Iris pigment epithelial cell (primary cell): Measurements from ENCODE around the gene CTNNBIP1.
"Not testable (repeated sequence)": the region's sequence is repeated elsewhere in the genome, so short reads cannot be mapped to it uniquely, and the experiment has no call there.

Experiments
- DNase-seq: peaks from one replicate; pipeline ENCODE4 v3.0.0-alpha.2; 2011; ENCODE audit warnings: low read depth

The CTNNBIP1 gene

DNA sequence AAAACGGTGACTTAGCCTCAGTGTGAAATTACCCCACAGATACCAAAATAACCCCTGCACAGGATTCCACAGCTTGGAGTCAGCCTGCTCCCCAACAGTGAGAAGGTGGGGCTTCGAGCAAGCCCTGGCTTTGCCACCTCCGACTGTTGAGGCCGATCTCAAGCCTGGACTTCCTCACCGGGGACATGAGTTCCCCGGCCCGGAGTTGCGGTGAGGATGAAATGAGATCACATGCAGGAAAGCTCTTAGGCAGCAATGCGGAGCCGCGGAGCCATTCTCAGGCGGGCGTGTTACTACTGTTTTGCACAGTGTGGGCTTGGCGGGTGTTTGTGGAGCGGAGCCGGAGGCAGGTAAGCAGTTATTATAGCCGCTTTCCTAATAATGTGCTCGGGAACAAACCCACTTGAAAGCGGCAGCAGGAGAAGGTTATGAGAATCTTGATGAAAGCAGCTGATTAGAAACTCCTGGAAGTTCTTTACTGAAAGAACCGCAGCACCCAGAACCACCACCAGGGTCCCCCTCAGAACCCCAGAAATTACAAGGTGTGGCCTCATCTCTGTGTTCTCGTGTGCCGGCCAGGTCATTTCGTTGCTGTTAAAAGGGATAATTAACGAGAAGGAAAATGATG, 82.4 kb downstream of the CTNNBIP1 start:
- DNase-seq, result peak; percentile 70

DNA sequence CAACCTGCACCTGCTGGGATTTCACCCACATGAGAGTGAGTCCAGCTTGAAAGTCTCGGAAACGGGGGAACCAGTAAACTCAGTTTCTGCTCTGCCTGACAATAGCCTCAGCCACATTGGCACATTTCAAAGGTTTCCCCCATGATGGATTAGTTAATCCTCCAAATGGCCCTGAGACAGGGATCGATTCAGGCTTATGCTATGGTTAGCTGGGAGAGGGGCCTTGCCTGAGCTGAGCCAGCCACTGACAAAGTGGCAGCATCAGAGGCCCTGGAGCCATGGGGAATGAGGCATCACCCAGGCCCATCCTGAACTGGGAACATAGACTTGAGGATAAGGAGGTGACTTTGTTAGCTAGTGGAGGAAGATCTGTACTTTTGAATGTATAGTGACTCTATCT, 83.5 kb downstream of the CTNNBIP1 start:
- DNase-seq, result no peak

DNA sequence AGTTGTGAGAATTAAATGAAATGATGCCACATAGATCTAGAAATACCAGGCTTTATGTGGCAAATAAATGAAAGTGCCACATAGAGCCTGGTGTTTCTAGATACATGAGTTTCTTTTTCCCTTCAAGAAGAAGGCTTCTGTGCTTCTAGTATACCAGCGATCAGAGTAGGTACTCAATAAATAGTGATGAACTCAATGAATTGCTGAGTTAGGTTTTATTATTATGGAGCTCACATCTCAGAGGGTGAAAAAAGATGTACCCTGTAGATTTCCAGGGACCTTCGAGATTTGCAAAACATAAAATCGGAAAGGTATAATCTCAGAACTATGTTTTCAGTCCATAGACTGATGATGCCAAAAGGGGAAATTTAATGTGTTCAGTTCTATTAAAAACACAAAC, 84.0 kb downstream of the CTNNBIP1 start:
- no peak for DNase-seq

DNA sequence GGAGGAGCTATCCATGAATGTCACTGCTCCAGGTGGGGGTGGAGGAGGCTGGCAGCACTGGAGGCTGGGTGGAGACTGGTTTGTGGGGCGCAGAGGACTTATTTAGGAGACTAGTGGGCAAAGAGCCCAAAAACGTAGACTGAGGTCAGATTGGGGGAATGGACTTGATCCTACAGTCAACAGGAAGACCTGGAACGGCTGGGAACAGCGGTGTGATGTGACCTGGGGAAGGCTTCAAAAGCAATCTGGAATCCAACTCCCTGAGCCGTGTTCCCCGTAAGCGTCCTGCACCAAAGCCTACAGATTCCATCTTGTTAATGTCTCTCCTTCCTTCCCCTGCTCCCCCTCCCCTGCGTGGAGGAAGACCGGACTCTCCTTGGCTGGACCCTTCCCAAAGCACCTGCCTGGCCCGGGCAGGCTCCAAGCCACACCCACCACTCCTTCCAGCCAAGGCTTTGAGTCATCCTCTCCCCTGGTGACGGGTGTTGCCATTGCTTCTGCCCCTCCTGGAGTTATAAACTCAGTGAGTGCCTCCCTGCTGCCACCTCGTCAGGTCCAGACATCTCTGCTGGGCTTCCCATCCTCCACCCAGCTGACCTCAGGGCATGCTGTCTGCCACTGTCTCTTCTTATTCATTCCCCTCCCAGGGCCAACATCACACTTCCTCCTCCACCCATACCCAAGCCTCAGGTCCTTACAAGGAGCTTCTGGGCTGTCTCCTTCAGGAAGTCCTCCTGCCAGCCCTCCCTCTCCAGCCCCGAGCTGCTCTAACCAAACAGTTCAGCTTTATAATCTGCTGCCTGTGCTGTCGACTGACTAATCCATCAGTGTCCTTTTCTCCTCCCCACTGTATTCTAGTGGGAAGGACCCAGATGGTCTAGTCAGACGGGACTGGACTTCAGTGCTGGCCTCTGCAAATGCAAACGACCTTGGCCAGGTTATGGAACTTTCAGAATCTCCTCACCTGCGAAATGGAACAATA, 84.7 kb downstream of the CTNNBIP1 start:
- peak; percentile 61 for DNase-seq

DNA sequence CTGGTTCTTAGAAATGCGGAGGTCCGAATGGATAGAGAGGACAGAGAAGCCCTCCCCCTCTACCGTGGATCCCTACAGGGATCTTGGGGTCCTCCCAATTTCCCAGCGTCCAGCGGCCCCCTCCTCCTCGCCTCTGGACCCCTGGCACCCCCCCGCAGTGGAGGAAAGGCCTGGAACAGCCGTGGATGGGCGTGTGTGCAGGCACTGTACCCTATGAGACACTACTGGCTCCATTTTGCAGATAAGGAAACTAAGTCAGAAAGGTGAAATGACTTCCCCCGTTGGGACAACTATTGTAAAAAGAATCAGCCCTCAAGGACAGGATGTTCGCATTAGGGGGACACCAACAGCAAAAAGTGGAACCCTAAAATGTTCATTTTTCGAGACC, 85.4 kb downstream of the CTNNBIP1 start:
- no peak for DNase-seq

DNA sequence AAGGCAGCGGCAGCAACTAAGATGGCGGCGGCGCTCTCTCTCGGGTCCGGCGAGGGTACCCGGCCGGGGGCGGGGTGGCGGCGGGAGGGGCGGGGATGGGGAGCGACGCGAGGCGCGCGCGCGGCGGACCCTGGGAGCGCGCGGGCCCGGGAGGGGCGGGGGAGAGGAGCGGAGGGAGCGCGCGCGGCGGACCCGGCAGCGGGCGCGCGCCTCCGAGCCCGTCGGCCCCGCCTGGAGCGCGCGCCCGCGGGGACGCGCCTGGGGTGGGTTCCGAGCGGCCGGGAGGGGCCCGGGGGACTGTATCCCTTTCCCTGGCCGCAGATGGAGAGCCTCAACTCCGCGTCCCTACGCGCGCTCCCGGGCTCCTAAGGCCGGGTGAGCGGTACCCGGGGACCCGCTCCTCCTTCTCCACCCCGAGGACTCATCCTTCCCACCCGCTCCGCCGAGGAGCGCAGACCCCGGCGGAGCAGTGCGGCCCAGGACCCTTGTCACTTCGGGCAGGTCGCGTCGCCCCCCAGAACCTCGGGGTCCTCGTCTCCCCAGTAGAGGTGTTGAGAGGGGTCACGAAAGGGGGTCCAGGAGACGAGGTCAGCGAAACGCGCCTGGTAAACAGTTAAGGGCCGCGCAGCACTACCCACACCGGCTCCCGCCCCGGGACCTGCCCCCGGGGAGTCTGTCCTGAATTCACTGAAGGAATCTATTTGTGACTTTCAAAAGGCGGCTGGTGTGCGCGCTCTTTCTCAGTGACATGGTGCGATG, 85.9 kb downstream of the CTNNBIP1 start, which contains the start of gene CLSTN1:
Gene CLSTN1 (minus strand): TSS at position 23 of the 759 bp plus-strand sequence. CDS start 232 bp downstream, outside the sequence.
- peak; percentile 87 for DNase-seq

DNA sequence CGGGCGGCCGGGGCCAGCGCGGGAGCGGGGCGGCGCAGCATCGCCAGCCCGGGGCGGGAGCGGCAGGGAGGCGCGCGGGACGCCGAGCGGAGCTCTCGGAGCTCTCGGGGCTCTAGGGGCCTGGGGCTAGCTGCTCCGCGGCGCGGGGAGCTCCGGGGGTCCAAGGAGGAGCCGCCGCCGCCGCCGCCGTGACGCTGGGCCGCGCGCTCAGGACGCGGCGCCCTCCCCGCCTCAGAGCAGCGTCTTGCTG, 86.5 kb downstream of the CTNNBIP1 start:
- DNase-seq, result no peak

DNA sequence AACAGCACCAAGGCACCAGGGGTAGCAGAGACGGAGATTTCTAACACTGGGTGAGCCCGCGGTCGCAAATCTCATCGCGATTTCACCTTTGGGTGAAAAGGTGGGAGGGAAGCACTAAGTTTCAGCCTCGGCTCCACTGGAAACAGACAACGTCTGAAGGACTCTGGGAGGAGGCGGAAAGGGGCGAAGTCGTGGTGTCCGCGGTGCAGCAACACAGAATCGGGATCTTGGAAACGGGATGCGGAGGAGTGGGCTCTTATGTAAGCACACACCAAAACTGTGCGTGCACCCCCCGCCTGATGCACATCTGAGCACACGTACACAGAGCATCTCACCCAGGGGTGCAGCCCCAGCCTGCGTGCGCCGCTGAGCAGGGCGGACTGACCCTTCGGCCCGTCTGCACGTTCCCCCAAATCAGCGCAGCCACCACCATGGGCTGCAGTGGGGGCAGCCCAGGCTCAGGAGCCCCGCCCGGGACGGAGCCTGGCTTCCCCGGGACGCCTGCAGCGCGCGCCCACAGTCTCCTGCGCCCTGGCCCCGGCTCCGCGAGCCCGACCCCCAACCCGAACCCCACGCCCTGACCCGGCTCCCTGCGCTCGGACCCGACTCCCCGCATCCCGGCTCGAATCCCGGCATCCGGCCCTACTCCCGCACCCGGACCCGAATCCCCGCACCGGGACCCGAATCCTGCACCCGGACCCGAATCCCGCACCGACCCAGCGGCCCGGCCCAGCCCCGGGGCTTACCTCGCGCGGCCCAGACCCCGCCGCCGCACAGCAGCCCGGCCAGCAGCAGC, 87.0 kb downstream of the CTNNBIP1 start:
- no peak for DNase-seq

DNA sequence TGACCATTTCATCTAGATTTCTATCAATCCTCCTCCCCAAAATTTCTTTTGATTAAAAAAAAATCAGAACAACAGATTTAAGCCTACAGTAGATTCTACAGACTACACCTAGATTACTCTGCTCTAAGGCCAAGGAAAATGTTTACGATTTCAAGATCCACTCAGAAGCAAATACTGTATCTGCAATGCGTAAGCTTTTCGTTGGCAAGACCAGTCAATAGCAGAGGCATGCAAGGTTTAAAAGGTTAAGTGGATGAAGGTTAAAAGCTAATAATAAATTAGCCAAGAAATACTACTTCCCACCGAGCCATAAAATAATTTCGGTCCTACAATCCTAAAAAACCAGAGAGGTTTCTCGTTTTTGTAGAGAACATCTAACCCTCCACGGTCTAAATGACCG, 87.6 kb downstream of the CTNNBIP1 start:
- no peak for DNase-seq

DNA sequence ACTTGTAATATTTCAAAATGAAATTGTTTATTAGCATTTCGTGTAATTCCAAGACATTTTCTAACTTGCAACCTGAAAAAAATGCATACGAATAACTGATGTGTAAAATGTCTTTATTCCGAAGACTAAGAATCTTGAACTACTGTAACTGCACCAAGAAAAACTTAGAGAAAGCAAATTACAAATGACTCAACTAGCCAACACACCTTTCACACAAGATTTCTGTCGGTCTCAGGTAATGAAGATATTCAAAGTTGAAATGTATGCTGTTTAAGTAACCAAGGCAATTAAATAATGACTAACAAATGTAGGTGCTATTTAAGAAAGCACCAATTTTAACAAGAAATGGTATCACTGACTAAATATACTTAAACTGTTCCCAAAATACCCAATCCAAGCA, 88.4 kb downstream of the CTNNBIP1 start:
- DNase-seq, result no peak

DNA sequence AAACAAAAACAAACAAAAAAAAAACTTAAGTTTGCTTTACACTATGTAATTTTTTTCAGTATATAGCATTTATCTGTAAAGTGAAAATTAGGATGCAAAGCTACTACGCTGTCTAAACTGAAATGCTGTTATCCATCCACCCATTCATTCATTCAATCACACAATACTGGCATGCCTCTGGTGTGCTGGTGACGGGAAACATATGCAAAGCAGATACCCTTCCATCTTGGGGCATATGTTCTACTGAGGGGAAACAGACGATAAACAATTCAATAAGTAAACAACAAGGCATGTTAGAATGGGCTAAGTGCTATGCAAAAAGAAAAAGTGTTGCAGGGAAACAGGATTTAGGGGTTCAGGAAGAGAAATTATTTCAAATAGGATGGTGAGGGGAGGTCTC, 89.5 kb downstream of the CTNNBIP1 start:
- no peak for DNase-seq

DNA sequence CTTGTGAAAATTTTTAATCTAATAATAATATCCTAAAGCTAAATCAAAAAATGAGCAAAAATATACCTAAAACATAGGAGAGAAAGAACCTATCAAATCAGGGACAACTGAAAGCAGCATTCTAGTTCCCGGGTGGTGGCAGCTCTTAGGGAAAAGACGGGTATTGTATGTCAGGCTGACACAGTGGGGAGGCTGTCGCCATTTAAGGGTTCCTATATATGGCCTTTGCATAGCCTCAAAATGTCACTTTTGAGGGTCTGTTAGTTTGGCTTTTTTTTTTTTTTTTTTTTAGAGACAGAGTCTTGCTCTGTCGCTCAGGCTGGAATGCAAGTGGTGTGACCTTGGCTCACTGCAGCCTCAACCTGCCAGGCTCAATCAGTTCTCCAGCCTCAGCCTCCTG, 92.3 kb downstream of the CTNNBIP1 start:
- DNase-seq, result no peak

DNA sequence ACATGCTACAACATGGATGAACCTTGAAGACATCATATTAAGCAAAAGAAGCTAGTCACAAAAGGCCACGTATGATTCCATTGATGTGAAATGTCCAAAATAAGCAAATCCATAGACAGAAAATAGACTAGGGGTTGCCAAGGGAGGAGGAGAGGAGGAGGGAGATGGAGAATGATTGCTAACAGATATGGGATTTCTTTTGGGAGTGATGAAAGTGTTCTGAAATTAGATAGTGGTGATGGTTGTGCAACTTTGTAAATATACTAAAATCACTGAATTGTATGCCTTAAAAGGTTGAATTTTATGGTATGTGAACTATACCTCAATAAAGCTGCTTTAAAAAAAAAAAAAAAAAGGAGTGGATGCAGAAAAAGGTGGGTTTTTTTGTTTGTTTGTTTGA, 93.9 kb downstream of the CTNNBIP1 start:
- no peak for DNase-seq

DNA sequence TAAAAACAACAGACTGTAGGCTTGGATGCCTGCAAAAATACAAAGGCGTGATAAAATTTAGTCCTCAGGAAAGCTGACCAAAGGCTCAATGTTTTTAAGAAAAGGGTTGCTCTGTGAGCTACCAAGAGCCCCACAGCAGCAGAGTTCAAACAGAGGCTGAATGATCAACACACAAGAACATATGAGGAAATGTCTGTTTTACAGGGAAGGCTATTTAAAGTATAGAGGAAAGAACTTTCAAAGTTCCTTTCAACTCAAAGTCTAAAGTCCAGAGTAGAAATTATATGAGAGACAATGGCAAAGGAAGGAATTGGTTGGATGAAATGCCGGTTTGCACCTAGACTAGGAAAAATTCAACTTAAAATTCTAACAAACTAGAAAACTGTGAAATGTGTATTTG, 94.9 kb downstream of the CTNNBIP1 start:
- no peak for DNase-seq

DNA sequence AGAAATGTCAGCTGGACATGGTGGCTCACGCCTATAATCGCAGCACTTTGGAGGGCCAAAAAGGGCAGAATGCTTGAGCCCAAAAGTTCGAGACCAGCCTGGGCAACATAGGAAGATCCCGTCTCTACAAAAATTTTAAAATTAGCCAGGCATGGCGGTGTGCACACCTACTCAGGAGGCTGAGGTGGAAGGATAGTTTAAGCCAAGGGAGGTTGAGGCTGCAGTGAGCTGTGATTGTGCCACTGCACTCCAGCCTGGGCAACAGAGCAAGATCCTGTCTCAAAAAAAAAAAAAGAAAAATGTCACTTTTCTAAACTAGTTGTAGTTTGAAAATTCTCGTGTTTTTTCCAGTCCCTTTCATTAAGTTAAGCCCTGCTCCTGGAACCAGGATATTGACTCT, 95.5 kb downstream of the CTNNBIP1 start:
- no peak for DNase-seq

DNA sequence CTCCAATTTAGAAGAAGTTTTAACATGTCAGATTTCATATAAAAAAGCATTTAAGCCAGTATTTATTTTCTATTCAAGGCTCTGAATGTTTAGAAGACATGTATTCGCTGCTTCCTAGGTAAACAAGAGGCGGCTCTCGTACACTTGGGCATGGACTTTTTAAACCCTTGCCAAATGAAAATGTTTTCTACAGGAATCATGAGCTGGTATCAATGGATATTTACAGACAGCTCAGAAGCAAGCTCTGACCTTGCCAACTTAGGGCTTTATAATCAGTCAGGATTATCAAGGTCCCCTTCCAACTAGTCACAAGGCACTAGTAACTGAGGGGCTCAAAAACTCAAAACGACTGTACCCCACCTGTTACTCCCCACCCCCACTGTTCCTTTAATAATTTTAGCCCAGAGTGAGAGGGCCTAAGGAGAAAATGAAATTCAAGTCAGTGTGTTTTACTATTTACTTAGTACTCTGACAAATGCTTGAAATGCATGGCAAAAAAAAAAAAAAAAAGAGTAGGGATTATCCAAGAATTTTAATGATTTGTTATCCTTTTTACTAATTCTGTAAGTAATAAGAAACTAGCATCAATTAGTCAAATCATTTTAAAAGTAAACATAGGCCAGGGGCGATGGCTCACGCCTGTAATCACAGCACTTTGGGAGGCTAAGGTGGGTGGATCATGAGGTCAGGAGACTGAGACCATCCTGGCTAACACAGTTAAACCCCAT, 98.7 kb downstream of the CTNNBIP1 start:
- no peak for DNase-seq

DNA sequence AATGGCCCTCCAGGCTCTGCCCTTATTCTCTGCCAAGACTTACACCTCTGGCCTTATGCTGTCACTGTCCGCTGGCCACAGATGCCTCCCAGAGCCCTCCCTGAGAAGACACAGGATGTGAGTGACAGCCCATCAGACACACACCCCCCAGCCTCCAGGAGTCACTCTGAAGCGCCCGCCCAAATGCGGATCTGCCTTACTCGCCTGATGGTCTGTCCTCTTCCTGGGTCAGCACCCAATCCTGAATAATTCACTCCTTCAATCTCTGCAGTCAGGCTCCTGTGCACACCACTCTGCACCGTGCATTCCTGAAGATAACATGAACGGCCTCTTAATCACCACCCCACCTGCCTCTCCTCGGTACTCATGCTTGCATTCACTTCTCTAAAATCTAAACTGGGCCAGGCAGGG, 101.0 kb downstream of the CTNNBIP1 start:
- DNase-seq, result no peak

DNA sequence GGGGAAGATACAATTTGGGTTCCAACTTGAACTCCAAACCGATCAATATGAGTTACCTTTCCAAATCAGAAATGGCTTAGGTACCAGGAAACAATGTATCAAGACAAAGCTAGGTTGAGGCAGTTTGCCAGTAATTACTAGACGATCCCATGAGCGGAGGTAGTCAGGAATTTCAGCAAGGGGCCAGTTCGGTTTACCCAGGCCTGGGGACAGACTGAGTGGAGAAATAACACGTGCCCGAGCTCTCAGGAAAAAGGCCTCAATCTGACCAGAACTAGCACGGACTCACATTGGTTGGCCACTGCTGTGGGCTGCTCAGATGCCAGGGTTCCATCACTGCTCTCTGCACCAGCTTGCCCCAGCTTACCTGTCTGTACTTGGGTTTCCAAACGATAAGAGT, 101.6 kb downstream of the CTNNBIP1 start:
- DNase-seq, result no peak

DNA sequence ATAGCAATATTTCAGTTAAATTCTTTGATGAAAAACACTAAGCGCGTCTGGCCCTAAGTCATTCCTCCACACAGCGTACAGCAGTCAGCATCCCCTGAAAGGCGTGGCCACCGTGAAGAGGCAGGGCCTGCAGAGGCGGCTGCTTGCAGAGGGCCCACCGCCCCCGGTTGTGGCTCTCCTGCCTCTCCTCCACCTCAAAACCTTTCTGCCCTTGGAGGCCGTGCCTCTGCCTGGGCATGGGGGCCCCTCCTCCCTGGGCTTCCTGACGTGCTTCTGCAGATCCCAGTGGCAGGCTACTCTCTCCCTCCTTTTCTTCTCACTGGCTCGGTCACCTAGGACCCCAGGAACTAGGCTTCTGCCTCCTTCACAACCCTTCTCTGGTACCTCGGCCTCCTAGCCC, 102.5 kb downstream of the CTNNBIP1 start:
- DNase-seq, result no peak

DNA sequence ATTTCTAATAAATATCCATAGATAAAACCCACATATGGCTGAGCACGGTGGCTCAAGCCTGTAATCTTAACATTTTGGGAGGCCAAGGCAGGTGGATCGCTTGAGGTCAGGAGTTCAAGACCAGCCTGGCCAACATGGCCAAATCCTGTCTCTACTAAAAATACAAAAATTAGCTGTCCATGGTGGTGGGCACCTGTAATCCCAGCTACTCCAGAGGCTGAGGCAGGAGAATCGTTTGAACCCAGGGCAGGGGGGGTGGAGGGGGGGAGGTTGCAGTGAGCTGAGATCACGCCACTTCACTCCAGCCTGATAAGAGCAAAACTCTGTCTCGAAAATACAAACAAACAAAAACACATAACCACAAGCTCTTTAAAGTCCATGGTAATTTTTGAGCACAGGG, 104.1 kb downstream of the CTNNBIP1 start:
- DNase-seq, result not testable (repeated sequence)

DNA sequence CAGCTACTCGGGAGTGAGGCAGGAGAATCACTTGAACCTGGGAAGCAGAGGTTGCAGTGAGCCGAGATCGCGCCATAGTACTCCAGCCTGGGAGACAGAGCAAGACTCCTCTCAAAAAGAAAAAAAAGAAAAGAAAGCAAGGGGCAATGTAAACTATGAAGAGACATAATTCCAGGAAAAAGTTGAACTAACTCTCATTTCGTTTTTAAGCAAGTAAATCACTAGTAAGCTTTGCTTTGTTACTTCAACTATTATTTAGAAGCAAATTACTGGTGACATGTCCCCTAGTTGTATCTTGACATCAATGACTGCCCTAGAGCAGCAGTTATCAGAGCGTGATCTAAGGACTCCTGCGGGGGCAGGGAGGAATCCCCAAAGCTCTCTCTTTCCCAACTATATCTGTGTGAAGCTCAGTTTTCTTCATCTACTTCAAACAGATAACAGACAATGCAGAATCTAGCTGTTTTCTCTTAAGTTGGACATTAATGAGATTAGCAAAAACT, 105.0 kb downstream of the CTNNBIP1 start:
- DNase-seq, result no peak
